HEK293 (cell line): ENCODE results near the gene MYO9B.
A peak's percentile ranks its signal among the peaks of the same experiment; 100 is the strongest.

Experiments used
- BCL11B ChIP-seq: fragments of 450-650 bp; formaldehyde crosslinking; IDR thresholded peaks from 2 replicates; pipeline ENCODE4 v1.5.1; 2016; ENCODE audit warnings: low read depth, missing biosample characterization, missing genetic modification characterization
- IKZF3 ChIP-seq: fragments of 450-650 bp; IDR thresholded peaks from 2 replicates; pipeline ENCODE4 v1.5.0; 2018; ENCODE audit warnings: missing biosample characterization, mild to moderate bottlenecking, missing genetic modification characterization, moderate library complexity
- KLF8 ChIP-seq: fragments of 450-650 bp; formaldehyde crosslinking; IDR thresholded peaks from 2 replicates; pipeline ENCODE4 v1.5.1; 2016; ENCODE audit warnings: missing biosample characterization, missing genetic modification characterization
- KLF9 ChIP-seq: fragments of 450-650 bp; formaldehyde crosslinking; IDR thresholded peaks from 2 replicates; pipeline ENCODE4 v1.5.1; 2016; ENCODE audit warnings: missing biosample characterization, missing genetic modification characterization, low read depth
- REPIN1 ChIP-seq: fragments of 450-650 bp; formaldehyde crosslinking; IDR thresholded peaks from 2 replicates; pipeline ENCODE4 v1.5.1; 2017; ENCODE audit warnings: missing biosample characterization, missing genetic modification characterization, low read depth
- TRIM28 ChIP-seq: IDR thresholded peaks from 2 replicates; pipeline ENCODE4 v1.6.1; 2011; ENCODE audit warnings: low read length, control low read depth, borderline replicate concordance
- ZNF10 ChIP-seq: fragments of 450-650 bp; formaldehyde crosslinking; IDR thresholded peaks from 2 replicates; pipeline ENCODE4 v1.5.1; 2017; ENCODE audit warnings: missing biosample characterization, missing genetic modification characterization
- ZNF114 ChIP-seq: fragments of 450-650 bp; formaldehyde crosslinking; IDR thresholded peaks from 2 replicates; pipeline ENCODE4 v1.5.0; 2017; ENCODE audit warnings: missing biosample characterization, missing genetic modification characterization
- ZNF16 ChIP-seq: fragments of 450-650 bp; formaldehyde crosslinking; IDR thresholded peaks from 2 replicates; pipeline ENCODE4 v1.5.1; 2016; ENCODE audit warnings: low read depth, missing biosample characterization, missing genetic modification characterization
- ZNF214 ChIP-seq: fragments of 450-650 bp; formaldehyde crosslinking; IDR thresholded peaks from 2 replicates; pipeline ENCODE4 v1.5.1; 2017; ENCODE audit warnings: missing biosample characterization, mild to moderate bottlenecking, missing genetic modification characterization, borderline replicate concordance
- ZNF473 ChIP-seq: fragments of 450-650 bp; formaldehyde crosslinking; IDR thresholded peaks from 2 replicates; pipeline ENCODE4 v1.5.1; 2017; ENCODE audit warnings: missing biosample characterization, missing genetic modification characterization
- ZNF501 ChIP-seq: fragments of 450-650 bp; formaldehyde crosslinking; IDR thresholded peaks from 2 replicates; pipeline ENCODE4 v1.5.1; 2016; ENCODE audit warnings: missing biosample characterization, missing genetic modification characterization
- ZNF558 ChIP-seq: fragments of 450-650 bp; formaldehyde crosslinking; IDR thresholded peaks from 2 replicates; pipeline ENCODE4 v1.5.1; 2016; ENCODE audit warnings: missing biosample characterization, missing genetic modification characterization
- ZNF624 ChIP-seq: fragments of 450-650 bp; formaldehyde crosslinking; IDR thresholded peaks from 2 replicates; pipeline ENCODE4 v1.5.1; 2017; ENCODE audit warnings: missing biosample characterization, missing genetic modification characterization
- ZNF747 ChIP-seq: fragments of 450-650 bp; formaldehyde crosslinking; IDR thresholded peaks from 2 replicates; pipeline ENCODE4 v1.5.1; 2016; ENCODE audit warnings: missing biosample characterization, missing genetic modification characterization
- ZSCAN16 ChIP-seq: fragments of 450-650 bp; formaldehyde crosslinking; IDR thresholded peaks from 2 replicates; pipeline ENCODE4 v1.5.1; 2016; ENCODE audit warnings: missing biosample characterization, missing genetic modification characterization
- ZSCAN23 ChIP-seq: fragments of 450-650 bp; formaldehyde crosslinking; IDR thresholded peaks from 2 replicates; pipeline ENCODE4 v1.5.1; 2016; ENCODE audit warnings: missing biosample characterization, missing genetic modification characterization
- ZXDB ChIP-seq: fragments of 450-650 bp; formaldehyde crosslinking; IDR thresholded peaks from 2 replicates; pipeline ENCODE4 v1.5.1; 2016; ENCODE audit warnings: missing biosample characterization, missing genetic modification characterization
- TF ChIP-seq, protein P1 (sequence below): fragments of 450-650 bp; IDR thresholded peaks from 2 replicates; pipeline ENCODE4 v1.5.1; 2018; ENCODE audit warnings: missing biosample characterization, missing genetic modification characterization
- TF ChIP-seq, protein P2 (sequence below): fragments of 450-650 bp; formaldehyde crosslinking; IDR thresholded peaks from 2 replicates; pipeline ENCODE4 v1.5.1; 2016; ENCODE audit warnings: missing biosample characterization, missing genetic modification characterization
- TF ChIP-seq, protein P3 (sequence below): fragments of 450-650 bp; formaldehyde crosslinking; IDR thresholded peaks from 2 replicates; pipeline ENCODE4 v1.5.1; 2016; ENCODE audit warnings: missing biosample characterization, missing genetic modification characterization
- TF ChIP-seq, protein P4 (sequence below): fragments of 450-650 bp; formaldehyde crosslinking; IDR thresholded peaks from 2 replicates; pipeline ENCODE4 v1.5.1; 2017; ENCODE audit warnings: missing biosample characterization, missing genetic modification characterization
- TF ChIP-seq, protein P5 (sequence below): fragments of 450-650 bp; formaldehyde crosslinking; IDR thresholded peaks from 2 replicates; pipeline ENCODE4 v1.5.1; 2016; ENCODE audit warnings: missing biosample characterization, missing genetic modification characterization
- TF ChIP-seq, protein P6 (sequence below): fragments of 450-650 bp; formaldehyde crosslinking; conservative IDR thresholded peaks from 2 replicates; pipeline ENCODE4 v1.5.1; 2016; ENCODE audit warnings: low read depth, missing biosample characterization, missing genetic modification characterization
- TF ChIP-seq, protein P7 (sequence below): fragments of 450-650 bp; formaldehyde crosslinking; IDR thresholded peaks from 2 replicates; pipeline ENCODE4 v1.5.1; 2016; ENCODE audit warnings: missing biosample characterization, missing genetic modification characterization

Gene MYO9B

DNA sequence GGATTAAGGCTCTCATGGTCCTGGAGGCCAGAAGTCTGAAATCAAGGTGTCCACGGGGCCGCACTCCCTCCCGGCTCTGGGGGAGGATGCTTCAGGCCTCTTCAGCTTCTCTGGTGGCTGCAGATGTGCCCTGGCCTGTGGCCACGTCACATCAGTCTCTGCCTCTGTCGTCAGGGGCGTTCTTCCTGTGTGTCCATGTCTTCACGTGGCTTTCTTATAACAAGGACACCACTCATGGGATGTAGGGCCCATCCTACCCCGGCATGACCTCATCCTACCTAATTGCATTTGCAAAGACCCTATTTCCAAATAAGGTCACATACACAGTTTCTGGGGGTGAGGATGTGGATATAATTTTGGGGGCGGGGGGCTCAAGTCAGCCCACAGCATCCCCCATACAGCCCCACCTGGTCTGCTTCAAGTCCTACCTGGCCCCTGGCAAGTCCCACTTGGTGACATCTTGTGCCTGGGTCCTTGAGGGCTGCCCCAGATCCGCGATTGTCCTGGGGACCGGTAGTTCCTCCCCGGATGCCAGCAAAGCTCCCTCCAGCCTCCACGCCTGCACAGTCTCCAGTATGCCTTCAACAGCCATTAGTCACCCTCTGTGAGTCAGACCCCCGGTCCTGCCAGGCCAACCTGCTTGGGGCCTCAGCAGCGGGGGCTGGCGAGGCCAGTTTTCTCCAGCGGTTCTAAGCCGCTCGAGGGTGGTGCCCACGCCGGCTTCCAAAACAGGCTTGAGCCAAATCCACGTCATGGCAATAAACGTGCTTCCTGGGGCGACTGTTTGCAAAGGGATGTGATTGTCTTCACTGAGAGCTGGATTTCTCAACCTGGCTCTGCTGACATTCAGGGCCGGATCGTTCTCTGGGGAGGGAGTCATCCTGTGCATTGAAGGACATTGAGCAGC, 32.2 kb downstream of the MYO9B start (continued):
- TF ChIP-seq, protein P1, sequence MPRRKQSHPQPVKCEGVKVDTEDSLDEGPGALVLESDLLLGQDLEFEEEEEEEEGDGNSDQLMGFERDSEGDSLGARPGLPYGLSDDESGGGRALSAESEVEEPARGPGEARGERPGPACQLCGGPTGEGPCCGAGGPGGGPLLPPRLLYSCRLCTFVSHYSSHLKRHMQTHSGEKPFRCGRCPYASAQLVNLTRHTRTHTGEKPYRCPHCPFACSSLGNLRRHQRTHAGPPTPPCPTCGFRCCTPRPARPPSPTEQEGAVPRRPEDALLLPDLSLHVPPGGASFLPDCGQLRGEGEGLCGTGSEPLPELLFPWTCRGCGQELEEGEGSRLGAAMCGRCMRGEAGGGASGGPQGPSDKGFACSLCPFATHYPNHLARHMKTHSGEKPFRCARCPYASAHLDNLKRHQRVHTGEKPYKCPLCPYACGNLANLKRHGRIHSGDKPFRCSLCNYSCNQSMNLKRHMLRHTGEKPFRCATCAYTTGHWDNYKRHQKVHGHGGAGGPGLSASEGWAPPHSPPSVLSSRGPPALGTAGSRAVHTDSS, result no peak
- TF ChIP-seq BCL11B (no peak), IKZF3 (tag by site-specific recombination) (no peak), ZNF473 (tag by site-specific recombination) (no peak), ZXDB (tag by site-specific recombination) (0 out of 2 replicates have a peak, but pooled peaks have one; percentile 14), ZNF501 (tag by site-specific recombination) (no peak), ZNF624 (tag by site-specific recombination) (no peak), ZNF10 (tag by site-specific recombination) (no peak), KLF8 (peak; percentile 30; the same call in 1 of the 2 replicates), ZNF114 (no peak), ZNF558 (tag by site-specific recombination) (no peak; the same call in 1 of the 2 replicates), TRIM28 (no peak), ZNF747 (tag by site-specific recombination) (no peak), ZNF214 (tag by site-specific recombination) (no peak), ZSCAN16 (tag by site-specific recombination) (no peak), REPIN1 (no peak), ZNF16 (no peak), ZSCAN23 (tag by site-specific recombination) (no peak), KLF9 (tag by site-specific recombination) (no peak)
- TF ChIP-seq, protein P2, sequence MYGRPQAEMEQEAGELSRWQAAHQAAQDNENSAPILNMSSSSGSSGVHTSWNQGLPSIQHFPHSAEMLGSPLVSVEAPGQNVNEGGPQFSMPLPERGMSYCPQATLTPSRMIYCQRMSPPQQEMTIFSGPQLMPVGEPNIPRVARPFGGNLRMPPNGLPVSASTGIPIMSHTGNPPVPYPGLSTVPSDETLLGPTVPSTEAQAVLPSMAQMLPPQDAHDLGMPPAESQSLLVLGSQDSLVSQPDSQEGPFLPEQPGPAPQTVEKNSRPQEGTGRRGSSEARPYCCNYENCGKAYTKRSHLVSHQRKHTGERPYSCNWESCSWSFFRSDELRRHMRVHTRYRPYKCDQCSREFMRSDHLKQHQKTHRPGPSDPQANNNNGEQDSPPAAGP (tag by site-specific recombination), result peak; percentile 93
- TF ChIP-seq, protein P3, sequence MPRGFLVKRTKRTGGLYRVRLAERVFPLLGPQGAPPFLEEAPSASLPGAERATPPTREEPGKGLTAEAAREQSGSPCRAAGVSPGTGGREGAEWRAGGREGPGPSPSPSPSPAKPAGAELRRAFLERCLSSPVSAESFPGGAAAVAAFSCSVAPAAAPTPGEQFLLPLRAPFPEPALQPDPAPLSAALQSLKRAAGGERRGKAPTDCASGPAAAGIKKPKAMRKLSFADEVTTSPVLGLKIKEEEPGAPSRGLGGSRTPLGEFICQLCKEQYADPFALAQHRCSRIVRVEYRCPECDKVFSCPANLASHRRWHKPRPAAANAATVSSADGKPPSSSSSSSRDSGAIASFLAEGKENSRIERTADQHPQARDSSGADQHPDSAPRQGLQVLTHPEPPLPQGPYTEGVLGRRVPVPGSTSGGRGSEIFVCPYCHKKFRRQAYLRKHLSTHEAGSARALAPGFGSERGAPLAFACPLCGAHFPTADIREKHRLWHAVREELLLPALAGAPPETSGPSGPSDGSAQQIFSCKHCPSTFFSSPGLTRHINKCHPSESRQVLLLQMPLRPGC (tag by site-specific recombination), result peak; percentile 31; the same call in 1 of the 2 replicates
- TF ChIP-seq, protein P4, sequence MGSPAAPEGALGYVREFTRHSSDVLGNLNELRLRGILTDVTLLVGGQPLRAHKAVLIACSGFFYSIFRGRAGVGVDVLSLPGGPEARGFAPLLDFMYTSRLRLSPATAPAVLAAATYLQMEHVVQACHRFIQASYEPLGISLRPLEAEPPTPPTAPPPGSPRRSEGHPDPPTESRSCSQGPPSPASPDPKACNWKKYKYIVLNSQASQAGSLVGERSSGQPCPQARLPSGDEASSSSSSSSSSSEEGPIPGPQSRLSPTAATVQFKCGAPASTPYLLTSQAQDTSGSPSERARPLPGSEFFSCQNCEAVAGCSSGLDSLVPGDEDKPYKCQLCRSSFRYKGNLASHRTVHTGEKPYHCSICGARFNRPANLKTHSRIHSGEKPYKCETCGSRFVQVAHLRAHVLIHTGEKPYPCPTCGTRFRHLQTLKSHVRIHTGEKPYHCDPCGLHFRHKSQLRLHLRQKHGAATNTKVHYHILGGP (tag by site-specific recombination), result no peak
- TF ChIP-seq, protein P5, sequence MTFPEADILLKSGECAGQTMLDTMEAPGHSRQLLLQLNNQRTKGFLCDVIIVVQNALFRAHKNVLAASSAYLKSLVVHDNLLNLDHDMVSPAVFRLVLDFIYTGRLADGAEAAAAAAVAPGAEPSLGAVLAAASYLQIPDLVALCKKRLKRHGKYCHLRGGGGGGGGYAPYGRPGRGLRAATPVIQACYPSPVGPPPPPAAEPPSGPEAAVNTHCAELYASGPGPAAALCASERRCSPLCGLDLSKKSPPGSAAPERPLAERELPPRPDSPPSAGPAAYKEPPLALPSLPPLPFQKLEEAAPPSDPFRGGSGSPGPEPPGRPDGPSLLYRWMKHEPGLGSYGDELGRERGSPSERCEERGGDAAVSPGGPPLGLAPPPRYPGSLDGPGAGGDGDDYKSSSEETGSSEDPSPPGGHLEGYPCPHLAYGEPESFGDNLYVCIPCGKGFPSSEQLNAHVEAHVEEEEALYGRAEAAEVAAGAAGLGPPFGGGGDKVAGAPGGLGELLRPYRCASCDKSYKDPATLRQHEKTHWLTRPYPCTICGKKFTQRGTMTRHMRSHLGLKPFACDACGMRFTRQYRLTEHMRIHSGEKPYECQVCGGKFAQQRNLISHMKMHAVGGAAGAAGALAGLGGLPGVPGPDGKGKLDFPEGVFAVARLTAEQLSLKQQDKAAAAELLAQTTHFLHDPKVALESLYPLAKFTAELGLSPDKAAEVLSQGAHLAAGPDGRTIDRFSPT (tag by site-specific recombination), result peak; percentile 96
- TF ChIP-seq, protein P6, sequence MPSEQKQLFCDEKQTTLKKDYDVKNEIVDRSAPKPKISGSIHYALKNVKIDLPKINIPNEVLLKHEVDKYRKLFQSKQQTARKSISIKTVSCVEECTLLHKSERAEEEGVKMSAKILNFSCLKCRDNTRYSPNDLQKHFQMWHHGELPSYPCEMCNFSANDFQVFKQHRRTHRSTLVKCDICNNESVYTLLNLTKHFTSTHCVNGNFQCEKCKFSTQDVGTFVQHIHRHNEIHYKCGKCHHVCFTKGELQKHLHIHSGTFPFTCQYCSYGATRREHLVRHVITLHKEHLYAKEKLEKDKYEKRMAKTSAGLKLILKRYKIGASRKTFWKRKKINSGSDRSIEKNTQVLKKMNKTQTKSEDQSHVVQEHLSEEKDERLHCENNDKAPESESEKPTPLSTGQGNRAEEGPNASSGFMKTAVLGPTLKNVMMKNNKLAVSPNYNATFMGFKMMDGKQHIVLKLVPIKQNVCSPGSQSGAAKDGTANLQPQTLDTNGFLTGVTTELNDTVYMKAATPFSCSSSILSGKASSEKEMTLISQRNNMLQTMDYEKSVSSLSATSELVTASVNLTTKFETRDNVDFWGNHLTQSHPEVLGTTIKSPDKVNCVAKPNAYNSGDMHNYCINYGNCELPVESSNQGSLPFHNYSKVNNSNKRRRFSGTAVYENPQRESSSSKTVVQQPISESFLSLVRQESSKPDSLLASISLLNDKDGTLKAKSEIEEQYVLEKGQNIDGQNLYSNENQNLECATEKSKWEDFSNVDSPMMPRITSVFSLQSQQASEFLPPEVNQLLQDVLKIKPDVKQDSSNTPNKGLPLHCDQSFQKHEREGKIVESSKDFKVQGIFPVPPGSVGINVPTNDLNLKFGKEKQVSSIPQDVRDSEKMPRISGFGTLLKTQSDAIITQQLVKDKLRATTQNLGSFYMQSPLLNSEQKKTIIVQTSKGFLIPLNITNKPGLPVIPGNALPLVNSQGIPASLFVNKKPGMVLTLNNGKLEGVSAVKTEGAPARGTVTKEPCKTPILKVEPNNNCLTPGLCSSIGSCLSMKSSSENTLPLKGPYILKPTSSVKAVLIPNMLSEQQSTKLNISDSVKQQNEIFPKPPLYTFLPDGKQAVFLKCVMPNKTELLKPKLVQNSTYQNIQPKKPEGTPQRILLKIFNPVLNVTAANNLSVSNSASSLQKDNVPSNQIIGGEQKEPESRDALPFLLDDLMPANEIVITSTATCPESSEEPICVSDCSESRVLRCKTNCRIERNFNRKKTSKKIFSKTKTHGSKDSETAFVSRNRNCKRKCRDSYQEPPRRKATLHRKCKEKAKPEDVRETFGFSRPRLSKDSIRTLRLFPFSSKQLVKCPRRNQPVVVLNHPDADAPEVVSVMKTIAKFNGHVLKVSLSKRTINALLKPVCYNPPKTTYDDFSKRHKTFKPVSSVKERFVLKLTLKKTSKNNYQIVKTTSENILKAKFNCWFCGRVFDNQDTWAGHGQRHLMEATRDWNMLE, result no peak; the same call in 1 of the 2 replicates
- TF ChIP-seq, protein P7, sequence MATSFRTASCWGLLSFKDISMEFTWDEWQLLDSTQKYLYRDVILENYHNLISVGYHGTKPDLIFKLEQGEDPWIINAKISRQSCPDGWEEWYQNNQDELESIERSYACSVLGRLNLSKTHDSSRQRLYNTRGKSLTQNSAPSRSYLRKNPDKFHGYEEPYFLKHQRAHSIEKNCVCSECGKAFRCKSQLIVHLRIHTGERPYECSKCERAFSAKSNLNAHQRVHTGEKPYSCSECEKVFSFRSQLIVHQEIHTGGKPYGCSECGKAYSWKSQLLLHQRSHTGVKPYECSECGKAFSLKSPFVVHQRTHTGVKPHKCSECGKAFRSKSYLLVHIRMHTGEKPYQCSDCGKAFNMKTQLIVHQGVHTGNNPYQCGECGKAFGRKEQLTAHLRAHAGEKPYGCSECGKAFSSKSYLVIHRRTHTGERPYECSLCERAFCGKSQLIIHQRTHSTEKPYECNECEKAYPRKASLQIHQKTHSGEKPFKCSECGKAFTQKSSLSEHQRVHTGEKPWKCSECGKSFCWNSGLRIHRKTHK (tag by site-specific recombination), result no peak
